HL-60 (cell line): ENCODE measurements around the gene CXCR2.

Experiments used
- GABPA ChIP-seq: IDR thresholded peaks from 2 replicates; pipeline ENCODE4 v1.6.1; 2012; ENCODE audit warnings: low read depth
- POLR2AphosphoS5 ChIP-seq: IDR thresholded peaks from 2 replicates; pipeline ENCODE4 v1.6.1; 2012; ENCODE audit warnings: low read depth
- REST ChIP-seq: IDR thresholded peaks from 2 replicates; pipeline ENCODE4 v1.6.1; 2012; ENCODE audit warnings: low read depth; ENCODE audit not compliant: insufficient replicate concordance
- SPI1 ChIP-seq: IDR thresholded peaks from 2 replicates; pipeline ENCODE4 v1.6.1; 2012; ENCODE audit warnings: low read depth, mild to moderate bottlenecking, borderline replicate concordance
- TF ChIP-seq, protein P1 (sequence below): IDR thresholded peaks from one replicate; pipeline ENCODE4 v1.5.1; 2011; ENCODE audit warnings: low read length, control low read depth, inconsistent platforms; ENCODE audit not compliant: insufficient read depth

DNA sequence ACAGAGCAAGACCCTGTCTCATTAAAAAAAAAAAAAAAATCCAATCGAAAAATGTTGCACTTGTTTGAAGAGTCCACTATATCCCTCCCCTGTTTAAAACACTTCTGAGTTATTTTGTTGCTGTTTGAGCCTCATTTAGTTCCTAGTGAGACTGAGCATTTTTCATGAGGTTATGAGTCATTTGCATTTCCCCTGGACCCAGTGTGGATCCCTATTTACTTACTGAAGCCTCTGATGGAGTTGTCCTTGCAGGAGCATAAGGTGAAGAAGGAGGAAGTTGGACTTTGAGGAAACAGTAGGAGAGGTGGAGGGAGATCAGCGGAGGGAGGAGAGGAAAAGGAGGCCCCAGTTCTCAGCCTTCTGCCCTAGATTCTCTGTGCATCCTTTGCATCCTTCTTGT, 35.8 kb downstream of the CXCR2 start:
- TF ChIP-seq, protein P1, sequence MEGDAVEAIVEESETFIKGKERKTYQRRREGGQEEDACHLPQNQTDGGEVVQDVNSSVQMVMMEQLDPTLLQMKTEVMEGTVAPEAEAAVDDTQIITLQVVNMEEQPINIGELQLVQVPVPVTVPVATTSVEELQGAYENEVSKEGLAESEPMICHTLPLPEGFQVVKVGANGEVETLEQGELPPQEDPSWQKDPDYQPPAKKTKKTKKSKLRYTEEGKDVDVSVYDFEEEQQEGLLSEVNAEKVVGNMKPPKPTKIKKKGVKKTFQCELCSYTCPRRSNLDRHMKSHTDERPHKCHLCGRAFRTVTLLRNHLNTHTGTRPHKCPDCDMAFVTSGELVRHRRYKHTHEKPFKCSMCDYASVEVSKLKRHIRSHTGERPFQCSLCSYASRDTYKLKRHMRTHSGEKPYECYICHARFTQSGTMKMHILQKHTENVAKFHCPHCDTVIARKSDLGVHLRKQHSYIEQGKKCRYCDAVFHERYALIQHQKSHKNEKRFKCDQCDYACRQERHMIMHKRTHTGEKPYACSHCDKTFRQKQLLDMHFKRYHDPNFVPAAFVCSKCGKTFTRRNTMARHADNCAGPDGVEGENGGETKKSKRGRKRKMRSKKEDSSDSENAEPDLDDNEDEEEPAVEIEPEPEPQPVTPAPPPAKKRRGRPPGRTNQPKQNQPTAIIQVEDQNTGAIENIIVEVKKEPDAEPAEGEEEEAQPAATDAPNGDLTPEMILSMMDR = no peak
- no peak for TF ChIP-seq REST
- no peak for TF ChIP-seq POLR2AphosphoS5
- no peak for TF ChIP-seq SPI1
- no peak for TF ChIP-seq GABPA
